ENCODE data around the gene LDHA.
A peak's percentile ranks its signal among the peaks of the same experiment; 100 is the strongest.

LDHA gene

DNA sequence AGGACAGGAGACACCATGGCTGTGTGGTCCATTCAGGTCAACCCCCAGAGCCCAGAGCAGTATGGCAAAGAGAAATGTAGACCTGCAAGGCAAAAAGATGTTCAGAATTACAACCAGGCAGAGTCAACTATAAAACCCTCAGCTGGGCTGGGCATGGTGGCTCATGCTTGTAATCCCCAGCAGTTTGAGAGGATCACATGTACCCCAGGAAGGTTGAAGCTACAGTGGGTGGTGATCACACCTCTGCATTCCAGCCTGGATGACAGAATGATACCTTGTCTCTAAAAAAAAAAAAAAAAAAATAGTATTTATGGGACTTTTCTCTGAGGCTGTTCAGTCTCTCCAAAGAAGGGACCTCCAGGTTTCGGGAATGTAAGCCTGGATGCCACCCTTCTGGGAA, 18.4 kb upstream of the LDHA start (continued):
- TF ChIP-seq SCRT2 (tag by site-specific recombination; IDR thresholded peaks at IDR 0.05) (no peak), ZBTB26 (tag by site-specific recombination; optimal IDR thresholded peaks at IDR 0.05) (no peak), ZNF707 (tag by site-specific recombination; IDR thresholded peaks at IDR 0.05) (no peak), ZBTB11 (tag by site-specific recombination; conservative IDR thresholded peaks at IDR 0.05; ENCODE audit: low read depth) (no peak), ZNF792 (tag by site-specific recombination; IDR thresholded peaks at IDR 0.05) (no peak), ZBTB20 (tag by site-specific recombination; IDR thresholded peaks at IDR 0.05) (no peak), ZFP69B (tag by site-specific recombination; IDR thresholded peaks at IDR 0.05) (no peak), ZNF148 (tag by site-specific recombination; IDR thresholded peaks at IDR 0.05; ENCODE audit: borderline replicate concordance) (no peak)

DNA sequence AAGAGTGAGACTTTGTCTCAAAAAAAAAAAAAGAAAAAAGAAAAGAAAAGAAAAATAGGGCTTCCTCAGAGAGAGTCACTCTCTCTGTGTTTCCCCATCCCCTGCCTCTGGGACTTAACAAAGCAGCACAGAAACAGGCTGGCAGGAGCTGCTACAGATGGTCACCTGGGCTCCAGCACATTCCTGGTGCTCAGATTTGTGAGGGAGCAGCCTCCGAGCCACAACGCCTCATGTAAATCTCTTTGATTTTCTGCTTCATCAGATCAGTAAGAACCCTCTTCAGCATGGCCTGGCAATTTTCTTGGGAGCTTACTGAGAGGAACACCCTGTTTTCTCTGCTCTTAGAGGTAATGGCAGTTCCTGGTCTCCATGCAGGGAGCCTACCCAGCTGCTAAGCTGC, 15.2 kb upstream of the LDHA start:
- CTCF ChIA-PET = interaction anchor here (0.5 kb wide), 1 partner anchor 411 kb away, joined by 3 read pairs; no protein-coding TSS in a partner anchor
- POLR2A ChIA-PET = interaction anchor here (0.6 to 0.7 kb wide), 2 partner anchors 15 to 136 kb away, joined by 3 read pairs; partner anchors contain the start of gene LDHA

More for the DNA sequence above, 15.2 kb upstream of the LDHA start:
- Histone ChIP-seq H3K27ac (ENCODE audit: extremely low read depth, low read depth, low read length) (no peak overlapping the region), H3K36me3 (ENCODE audit: control insufficient read depth in 2 of 2, insufficient read depth in 1 of 2, low read length in 2 of 2) (no peaks in the 10 kb centered on the region), H3K4me1 (ENCODE audit: control insufficient read depth, insufficient read depth, low read length) (peaks cover 6% of the 10 kb centered on the region; the same call in 1 of the 2 replicates), H3K4me3 (ENCODE audit: low read depth, low read length) (no peak overlapping the region), H3K9me3 (ENCODE audit: control insufficient read depth, insufficient read depth, low read depth, low read length) (no peaks in the 10 kb centered on the region)
- TF ChIP-seq, protein P1, sequence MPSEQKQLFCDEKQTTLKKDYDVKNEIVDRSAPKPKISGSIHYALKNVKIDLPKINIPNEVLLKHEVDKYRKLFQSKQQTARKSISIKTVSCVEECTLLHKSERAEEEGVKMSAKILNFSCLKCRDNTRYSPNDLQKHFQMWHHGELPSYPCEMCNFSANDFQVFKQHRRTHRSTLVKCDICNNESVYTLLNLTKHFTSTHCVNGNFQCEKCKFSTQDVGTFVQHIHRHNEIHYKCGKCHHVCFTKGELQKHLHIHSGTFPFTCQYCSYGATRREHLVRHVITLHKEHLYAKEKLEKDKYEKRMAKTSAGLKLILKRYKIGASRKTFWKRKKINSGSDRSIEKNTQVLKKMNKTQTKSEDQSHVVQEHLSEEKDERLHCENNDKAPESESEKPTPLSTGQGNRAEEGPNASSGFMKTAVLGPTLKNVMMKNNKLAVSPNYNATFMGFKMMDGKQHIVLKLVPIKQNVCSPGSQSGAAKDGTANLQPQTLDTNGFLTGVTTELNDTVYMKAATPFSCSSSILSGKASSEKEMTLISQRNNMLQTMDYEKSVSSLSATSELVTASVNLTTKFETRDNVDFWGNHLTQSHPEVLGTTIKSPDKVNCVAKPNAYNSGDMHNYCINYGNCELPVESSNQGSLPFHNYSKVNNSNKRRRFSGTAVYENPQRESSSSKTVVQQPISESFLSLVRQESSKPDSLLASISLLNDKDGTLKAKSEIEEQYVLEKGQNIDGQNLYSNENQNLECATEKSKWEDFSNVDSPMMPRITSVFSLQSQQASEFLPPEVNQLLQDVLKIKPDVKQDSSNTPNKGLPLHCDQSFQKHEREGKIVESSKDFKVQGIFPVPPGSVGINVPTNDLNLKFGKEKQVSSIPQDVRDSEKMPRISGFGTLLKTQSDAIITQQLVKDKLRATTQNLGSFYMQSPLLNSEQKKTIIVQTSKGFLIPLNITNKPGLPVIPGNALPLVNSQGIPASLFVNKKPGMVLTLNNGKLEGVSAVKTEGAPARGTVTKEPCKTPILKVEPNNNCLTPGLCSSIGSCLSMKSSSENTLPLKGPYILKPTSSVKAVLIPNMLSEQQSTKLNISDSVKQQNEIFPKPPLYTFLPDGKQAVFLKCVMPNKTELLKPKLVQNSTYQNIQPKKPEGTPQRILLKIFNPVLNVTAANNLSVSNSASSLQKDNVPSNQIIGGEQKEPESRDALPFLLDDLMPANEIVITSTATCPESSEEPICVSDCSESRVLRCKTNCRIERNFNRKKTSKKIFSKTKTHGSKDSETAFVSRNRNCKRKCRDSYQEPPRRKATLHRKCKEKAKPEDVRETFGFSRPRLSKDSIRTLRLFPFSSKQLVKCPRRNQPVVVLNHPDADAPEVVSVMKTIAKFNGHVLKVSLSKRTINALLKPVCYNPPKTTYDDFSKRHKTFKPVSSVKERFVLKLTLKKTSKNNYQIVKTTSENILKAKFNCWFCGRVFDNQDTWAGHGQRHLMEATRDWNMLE (tag by site-specific recombination; conservative IDR thresholded peaks at IDR 0.05; ENCODE audit: low read depth) = no peak
- TF ChIP-seq, protein P2, sequence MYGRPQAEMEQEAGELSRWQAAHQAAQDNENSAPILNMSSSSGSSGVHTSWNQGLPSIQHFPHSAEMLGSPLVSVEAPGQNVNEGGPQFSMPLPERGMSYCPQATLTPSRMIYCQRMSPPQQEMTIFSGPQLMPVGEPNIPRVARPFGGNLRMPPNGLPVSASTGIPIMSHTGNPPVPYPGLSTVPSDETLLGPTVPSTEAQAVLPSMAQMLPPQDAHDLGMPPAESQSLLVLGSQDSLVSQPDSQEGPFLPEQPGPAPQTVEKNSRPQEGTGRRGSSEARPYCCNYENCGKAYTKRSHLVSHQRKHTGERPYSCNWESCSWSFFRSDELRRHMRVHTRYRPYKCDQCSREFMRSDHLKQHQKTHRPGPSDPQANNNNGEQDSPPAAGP (tag by site-specific recombination; IDR thresholded peaks at IDR 0.05) = no peak
- 0 out of 2 replicates have a peak, but pooled peaks have one; percentile 15 for TF ChIP-seq ZNF600 (tag by site-specific recombination; IDR thresholded peaks at IDR 0.05)
- TF ChIP-seq ZNF580 (tag by site-specific recombination; IDR thresholded peaks at IDR 0.05) = no peak
